Activated CD4-positive, alpha-beta memory T cell treated with anti-CD3 and anti-CD28 coated beads for 36 hours (primary cell): ENCODE measurements around the gene STPG3. TPM values are rescaled to one million over a fixed set of nuclear protein-coding genes. Genes with fewer than 3 reads are reported as not detected.
"Not testable (repeated sequence)": the region's sequence is repeated elsewhere in the genome, so short reads cannot be mapped to it uniquely, and the experiment has no call there.

Experiments used
- CTCF ChIA-PET: fragments of 350-600 bp; sonication (Branson Sonifier 250); formaldehyde crosslinking; loops from one replicate; lab custom pipeline; 2021; ENCODE audit warnings: antibody characterized with exemption, inconsistent platforms; lab: Charles Lee
- POLR2A ChIA-PET: fragments of 350-600 bp; sonication (Branson Sonifier 250); formaldehyde crosslinking; loops from one replicate; lab custom pipeline; 2021; ENCODE audit warnings: antibody characterized with exemption; lab: Charles Lee
- DNase-seq: peaks from one replicate; pipeline ENCODE4 v3.0.0-alpha.2; 2020
- H3K27ac Mint-ChIP-seq: one replicate; pipeline ENCODE4 v1.8.0; 2021; ENCODE audit warnings: mixed read lengths
- H3K27me3 Mint-ChIP-seq: one replicate; pipeline ENCODE4 v1.8.0; 2021; ENCODE audit warnings: mixed read lengths
- H3K36me3 Mint-ChIP-seq: one replicate; pipeline ENCODE4 v1.8.0; 2021; ENCODE audit warnings: mixed read lengths
- H3K4me1 Mint-ChIP-seq: one replicate; pipeline ENCODE4 v1.8.0; 2021; ENCODE audit warnings: low read depth, mixed read lengths
- H3K4me3 Mint-ChIP-seq: one replicate; pipeline ENCODE4 v1.8.0; 2021; ENCODE audit warnings: mild to moderate bottlenecking, mixed read lengths
- H3K9me3 Mint-ChIP-seq: one replicate; pipeline ENCODE4 v1.8.0; 2021; ENCODE audit warnings: mixed read lengths
- intact Hi-C: fragments of 100-400 bp; cut with micrococcal nuclease; formaldehyde crosslinking; loops from one replicate; pipeline ENCODE4 v1.15.1; 2023
- total RNA-seq, 2 experiments: library from RNA; stranded (reverse); gene quantifications; one replicate each; pipeline ENCODE4 v1.2.3, GENCODE V29; 2021

The STPG3 gene
- total RNA-seq, 2 experiments from 2014 or later = not detected

GRCh38 chr9:137243266-137243625 lies 7.8 kb upstream of the STPG3 start:
- not testable (repeated sequence) for H3K9me3 Mint-ChIP-seq, H3K27me3 Mint-ChIP-seq, H3K27ac Mint-ChIP-seq, DNase-seq
- ChIA-PET CTCF (interaction anchor here (0.9 to 1.8 kb wide), 4 partner anchors 11 to 202 kb away, joined by 3 to 7 read pairs (median 4); partner anchors contain the start of gene NELFB), POLR2A (interaction anchor here (1.1 to 4.5 kb wide), 4 partner anchors 11 to 114 kb away, joined by 3 to 65 read pairs (median 6); partner anchors contain the start of genes ANAPC2, NELFB and SSNA1)
- peaks cover 26% of the 10 kb centered on the region for H3K36me3 Mint-ChIP-seq
- peak overlapping the region; percentile 83 for H3K4me3 Mint-ChIP-seq
- peaks cover 19% of the 10 kb centered on the region for H3K4me1 Mint-ChIP-seq
- intact Hi-C loops = loop anchor here (5.0 kb wide), 2 partner anchors 116 to 451 kb away; partner anchors contain the start of gene TMEM141

DNA sequence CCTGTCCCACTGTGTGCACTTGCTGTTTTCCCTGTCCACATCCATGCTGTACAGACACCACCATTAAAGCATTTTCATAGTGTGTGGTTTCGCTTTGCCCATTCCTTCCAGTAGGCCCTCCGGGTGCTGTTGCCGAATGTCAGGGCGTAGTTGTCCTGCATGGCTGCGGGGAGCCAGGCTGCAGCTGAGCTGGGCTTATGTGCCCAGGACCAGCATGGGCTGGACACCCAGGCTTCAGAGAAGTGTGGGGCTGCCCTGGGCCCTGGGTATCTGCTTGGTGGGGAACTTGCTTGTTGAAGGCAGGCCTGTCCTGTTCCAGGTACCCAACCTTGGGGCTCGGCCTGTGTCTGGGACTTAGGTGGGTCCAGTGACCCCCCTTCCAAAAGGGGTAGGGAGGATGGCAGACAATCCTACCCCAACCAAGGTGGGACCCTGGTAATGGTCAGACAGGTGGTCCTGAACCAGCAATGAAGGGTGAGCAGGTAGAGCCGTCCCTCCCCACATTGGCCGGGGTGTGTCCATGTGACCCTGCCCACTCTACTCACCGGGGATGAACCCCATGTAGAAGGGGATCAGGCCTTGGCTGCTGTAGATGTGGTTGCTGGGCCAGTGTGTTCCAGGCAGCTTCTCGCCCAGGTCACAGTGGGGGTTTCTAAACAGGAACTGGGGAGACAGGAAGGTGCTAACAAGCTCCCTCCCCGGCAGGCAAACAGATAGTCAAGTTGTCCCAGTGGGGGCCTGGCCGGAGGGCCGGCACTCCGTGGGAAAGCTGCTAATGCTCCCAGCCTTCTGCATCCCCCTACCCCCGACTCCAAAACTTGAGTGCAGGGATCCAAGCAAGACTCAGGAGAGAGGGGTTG lies 7.2 kb upstream of the STPG3 start:
- H3K27ac Mint-ChIP-seq = no peak overlapping the region
- intact Hi-C loops = loop anchor here (5.0 kb wide), 2 partner anchors 117 to 452 kb away; partner anchors contain the start of gene TMEM141
- no peak for DNase-seq

GRCh38 chr9:137244486-137245449 lies 6.3 kb upstream of the STPG3 start:
- Mint-ChIP-seq H3K36me3 (peaks cover 26% of the 10 kb centered on the region), H3K27me3 (no peaks in the 10 kb centered on the region), H3K9me3 (no peaks in the 10 kb centered on the region), H3K4me3 (no peak overlapping the region), H3K4me1 (peaks cover 12% of the 10 kb centered on the region), H3K27ac (no peak overlapping the region)
- no peak for DNase-seq
- intact Hi-C loops = loop anchor here (5.0 kb wide), 2 partner anchors 117 to 452 kb away; partner anchors contain the start of gene TMEM141
- ChIA-PET POLR2A (interaction anchor here (1.7 to 2.0 kb wide), 2 partner anchors 10 to 130 kb away, joined by 5 read pairs; partner anchors contain the start of genes DPP7 and NELFB), CTCF (interaction anchor here (1.2 to 1.8 kb wide), 3 partner anchors 8 to 210 kb away, joined by 3 to 7 read pairs (median 7); partner anchors contain the start of gene NELFB)

More for the DNA sequence above, 7.2 kb upstream of the STPG3 start:
- Mint-ChIP-seq H3K4me3 (peak overlapping the region; percentile 83), H3K36me3 (peaks cover 26% of the 10 kb centered on the region), H3K27me3 (no peaks in the 10 kb centered on the region), H3K4me1 (peaks cover 15% of the 10 kb centered on the region), H3K9me3 (no peaks in the 10 kb centered on the region)
- POLR2A ChIA-PET = interaction anchor here (1.7 to 4.5 kb wide), 3 partner anchors 10 to 129 kb away, joined by 5 to 65 read pairs (median 5); partner anchors contain the start of genes DPP7 and NELFB
- CTCF ChIA-PET = interaction anchor here (1.8 kb wide), 1 partner anchor 11 kb away, joined by 7 read pairs; the partner anchor contains the start of gene NELFB

- H3K36me3 Mint-ChIP-seq = peaks cover 26% of the 10 kb centered on the region
- no peaks in the 10 kb centered on the region for H3K27me3 Mint-ChIP-seq
- ChIA-PET POLR2A (interaction anchor here (2.0 kb wide), 1 partner anchor 9 kb away, joined by 5 read pairs; the partner anchor contains the start of gene NELFB), CTCF (interaction anchor here (1.2 to 1.6 kb wide), 2 partner anchors 9 to 211 kb away, joined by 3 to 7 read pairs; no protein-coding TSS in a partner anchor)
- no peak for DNase-seq
- H3K27ac Mint-ChIP-seq = no peak overlapping the region
- H3K4me3 Mint-ChIP-seq = no peak overlapping the region
- no peaks in the 10 kb centered on the region for H3K9me3 Mint-ChIP-seq
- H3K4me1 Mint-ChIP-seq = peaks cover 12% of the 10 kb centered on the region
- intact Hi-C loops = no loop called here
Measured at GRCh38 chr9:137245450-137246421, 5.3 kb upstream of the STPG3 start.

- Mint-ChIP-seq H3K27me3 (no peaks in the 10 kb centered on the region), H3K36me3 (peaks cover 17% of the 10 kb centered on the region), H3K4me1 (peaks cover 10% of the 10 kb centered on the region), H3K27ac (no peak overlapping the region), H3K4me3 (no peak overlapping the region), H3K9me3 (no peaks in the 10 kb centered on the region)
- POLR2A ChIA-PET = no interaction called here
- intact Hi-C loops = no loop called here
- no peak for DNase-seq
- CTCF ChIA-PET = interaction anchor here (0.6 to 3.4 kb wide), 3 partner anchors 10 to 288 kb away, joined by 3 to 11 read pairs (median 3); no protein-coding TSS in a partner anchor
Measured at GRCh38 chr9:137247135-137247915, 3.8 kb upstream of the STPG3 start.

GRCh38 chr9:137247916-137248175 lies 3.2 kb upstream of the STPG3 start:
- Mint-ChIP-seq H3K4me1 (peaks cover 5% of the 10 kb centered on the region), H3K4me3 (no peak overlapping the region), H3K27me3 (no peaks in the 10 kb centered on the region), H3K27ac (no peak overlapping the region), H3K9me3 (no peaks in the 10 kb centered on the region), H3K36me3 (peaks cover 12% of the 10 kb centered on the region)
- POLR2A ChIA-PET = no interaction called here
- CTCF ChIA-PET = interaction anchor here (0.6 to 3.4 kb wide), 4 partner anchors 8 to 287 kb away, joined by 3 to 11 read pairs (median 4); no protein-coding TSS in a partner anchor
- intact Hi-C loops = no loop called here
- DNase-seq = no peak

DNA sequence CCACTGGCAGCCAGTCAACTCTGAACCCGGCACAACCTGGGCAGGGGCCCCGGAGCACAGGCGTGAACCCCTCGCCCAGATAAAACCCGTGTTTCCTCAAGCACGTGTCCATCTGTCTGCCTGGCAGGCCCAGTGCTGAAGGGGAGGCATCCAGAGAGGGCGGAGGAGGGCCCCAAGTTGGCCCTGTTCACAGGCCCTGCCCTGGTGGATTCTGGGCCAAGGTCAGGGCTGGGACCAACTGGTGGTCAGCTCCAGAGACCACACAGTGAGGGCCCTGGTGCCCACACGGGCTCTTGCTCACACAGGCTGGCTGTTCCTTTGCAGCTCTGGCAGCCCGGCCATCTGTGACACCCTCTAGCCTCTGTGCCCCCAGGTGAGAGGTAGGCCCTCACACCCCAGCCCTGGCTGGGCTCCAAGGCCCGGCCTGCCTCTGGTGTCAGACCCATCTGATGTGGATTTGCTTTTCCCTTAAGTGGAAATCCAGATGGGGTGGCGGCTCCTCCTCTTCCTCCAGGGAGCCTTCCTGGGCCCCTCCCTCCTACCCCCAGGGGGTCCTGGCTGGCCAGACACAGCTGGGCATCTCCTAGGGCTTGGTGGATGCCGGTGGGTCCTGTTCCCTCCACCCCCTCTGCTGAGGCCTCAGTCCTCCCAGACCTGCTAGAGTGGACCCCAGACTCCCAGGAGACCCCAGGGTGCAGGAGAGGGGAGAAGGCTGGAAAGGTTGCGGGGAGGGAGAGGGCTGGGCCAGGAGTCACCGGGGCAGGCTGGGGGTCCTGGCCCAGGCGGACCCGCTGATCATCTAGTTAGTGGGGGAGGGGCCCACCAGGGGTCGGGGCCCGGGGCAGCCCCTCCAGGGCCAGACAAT lies 525 bp upstream of the STPG3 start:
- no peaks in the 10 kb centered on the region for H3K9me3 Mint-ChIP-seq

GRCh38 chr9:137251490-137252268 lies 593 bp downstream of the STPG3 start:
- H3K4me3 Mint-ChIP-seq = no peak overlapping the region
- ChIA-PET POLR2A (interaction anchor here (2.5 to 5.1 kb wide), 2 partner anchors 10 kb away, joined by 13 to 65 read pairs; partner anchors contain the start of gene TUBB4B), CTCF (no interaction called here)
- intact Hi-C loops = no loop called here
- peaks cover 2% of the 10 kb centered on the region for H3K36me3 Mint-ChIP-seq
- H3K27me3 Mint-ChIP-seq = no peaks in the 10 kb centered on the region
- peaks cover 16% of the 10 kb centered on the region for H3K4me1 Mint-ChIP-seq
- H3K9me3 Mint-ChIP-seq = no peaks in the 10 kb centered on the region
- DNase-seq = no peak
- no peak overlapping the region for H3K27ac Mint-ChIP-seq

More for the DNA sequence above, 525 bp upstream of the STPG3 start:
- H3K27ac Mint-ChIP-seq = no peak overlapping the region
- CTCF ChIA-PET = interaction anchor here (1.0 to 3.4 kb wide), 2 partner anchors 10 to 14 kb away, joined by 5 to 11 read pairs; partner anchors contain the start of gene TUBB4B
- no peak overlapping the region for H3K4me3 Mint-ChIP-seq
- H3K36me3 Mint-ChIP-seq = peaks cover 2% of the 10 kb centered on the region
- no peaks in the 10 kb centered on the region for H3K27me3 Mint-ChIP-seq
- H3K4me1 Mint-ChIP-seq = peaks cover 5% of the 10 kb centered on the region
- intact Hi-C loops = no loop called here
- no peak for DNase-seq
- POLR2A ChIA-PET = interaction anchor here (2.5 kb wide), 1 partner anchor 9 kb away, joined by 13 read pairs; the partner anchor contains the start of gene TUBB4B
